Liver (tissue), 3 donors: ENCODE results near the gene TBC1D5.

Experiments
- CTCF ChIP-seq: fragments of 150-350 bp; IDR thresholded peaks from 2 replicates; pipeline ENCODE4 v1.5.1; 2017; ENCODE audit warnings: improper control_type of control experiment, low read depth, low read length; ENCODE audit not compliant: missing input control
- EGR1 ChIP-seq, 2 donors: IDR thresholded peaks; 2 replicates each; pipeline ENCODE4 v1.6.1; 2016 to 2018; ENCODE audit warnings: antibody characterized with exemption in 2 of 2, low read depth in 2 of 2
- JUND ChIP-seq, 2 donors: IDR thresholded peaks; 2 replicates each; pipeline ENCODE4 v1.6.1; 2016; ENCODE audit warnings: antibody characterized with exemption in 2 of 2
- SP1 ChIP-seq: IDR thresholded peaks from 2 replicates; pipeline ENCODE4 v1.6.1; 2018; ENCODE audit warnings: antibody characterized with exemption, mild to moderate bottlenecking
- TAF1 ChIP-seq: conservative IDR thresholded peaks from 2 replicates; pipeline ENCODE4 v1.6.1; 2016; ENCODE audit warnings: antibody characterized with exemption, mild to moderate bottlenecking
- YY1 ChIP-seq: IDR thresholded peaks from 2 replicates; pipeline ENCODE4 v1.6.1; 2016; ENCODE audit warnings: antibody characterized with exemption, mild to moderate bottlenecking
- TF ChIP-seq, protein P1 (sequence below): IDR thresholded peaks from 2 replicates; pipeline ENCODE4 v1.6.1; 2016; ENCODE audit warnings: antibody characterized with exemption, mild to moderate bottlenecking
- donor health status: healthy.
- donor health status: healthy.

DNA sequence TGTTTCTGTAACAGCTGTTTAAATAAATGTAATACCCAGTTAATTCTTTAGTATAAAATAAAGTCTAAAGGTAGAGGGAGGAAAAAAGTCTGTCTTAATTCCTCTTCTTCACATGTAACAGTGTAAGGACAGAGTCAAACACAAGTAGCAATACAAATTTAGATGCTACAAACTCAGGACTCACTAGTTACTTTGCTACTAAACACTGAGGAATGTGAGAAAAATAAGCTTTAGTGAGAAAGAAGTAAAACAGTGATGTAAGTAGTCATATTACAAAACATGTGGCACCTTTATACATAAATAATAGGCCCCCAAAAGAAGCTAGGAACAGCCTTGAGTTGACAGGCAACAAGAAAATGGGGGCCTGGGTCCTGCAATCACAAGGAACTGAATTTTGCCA, 113.0 kb downstream of the TBC1D5 start:
- TF ChIP-seq CTCF (no peak), YY1 (no peak), TAF1 (no peak), EGR1 (IDR thresholded peaks at IDR 0.05; ENCODE audit: low read depth in 2 of 2) (no peak), SP1 (no peak), JUND (IDR thresholded peaks at IDR 0.05) (no peak)
- TF ChIP-seq, protein P1, sequence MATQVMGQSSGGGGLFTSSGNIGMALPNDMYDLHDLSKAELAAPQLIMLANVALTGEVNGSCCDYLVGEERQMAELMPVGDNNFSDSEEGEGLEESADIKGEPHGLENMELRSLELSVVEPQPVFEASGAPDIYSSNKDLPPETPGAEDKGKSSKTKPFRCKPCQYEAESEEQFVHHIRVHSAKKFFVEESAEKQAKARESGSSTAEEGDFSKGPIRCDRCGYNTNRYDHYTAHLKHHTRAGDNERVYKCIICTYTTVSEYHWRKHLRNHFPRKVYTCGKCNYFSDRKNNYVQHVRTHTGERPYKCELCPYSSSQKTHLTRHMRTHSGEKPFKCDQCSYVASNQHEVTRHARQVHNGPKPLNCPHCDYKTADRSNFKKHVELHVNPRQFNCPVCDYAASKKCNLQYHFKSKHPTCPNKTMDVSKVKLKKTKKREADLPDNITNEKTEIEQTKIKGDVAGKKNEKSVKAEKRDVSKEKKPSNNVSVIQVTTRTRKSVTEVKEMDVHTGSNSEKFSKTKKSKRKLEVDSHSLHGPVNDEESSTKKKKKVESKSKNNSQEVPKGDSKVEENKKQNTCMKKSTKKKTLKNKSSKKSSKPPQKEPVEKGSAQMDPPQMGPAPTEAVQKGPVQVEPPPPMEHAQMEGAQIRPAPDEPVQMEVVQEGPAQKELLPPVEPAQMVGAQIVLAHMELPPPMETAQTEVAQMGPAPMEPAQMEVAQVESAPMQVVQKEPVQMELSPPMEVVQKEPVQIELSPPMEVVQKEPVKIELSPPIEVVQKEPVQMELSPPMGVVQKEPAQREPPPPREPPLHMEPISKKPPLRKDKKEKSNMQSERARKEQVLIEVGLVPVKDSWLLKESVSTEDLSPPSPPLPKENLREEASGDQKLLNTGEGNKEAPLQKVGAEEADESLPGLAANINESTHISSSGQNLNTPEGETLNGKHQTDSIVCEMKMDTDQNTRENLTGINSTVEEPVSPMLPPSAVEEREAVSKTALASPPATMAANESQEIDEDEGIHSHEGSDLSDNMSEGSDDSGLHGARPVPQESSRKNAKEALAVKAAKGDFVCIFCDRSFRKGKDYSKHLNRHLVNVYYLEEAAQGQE, result no peak
